ENCODE measurements around the gene PPM1E.
A peak's percentile ranks its signal among the peaks of the same experiment; 100 is the strongest.
"Not testable (repeated sequence)": the region's sequence is repeated elsewhere in the genome, so short reads cannot be mapped to it uniquely, and the experiment has no call there.

PPM1E gene

DNA sequence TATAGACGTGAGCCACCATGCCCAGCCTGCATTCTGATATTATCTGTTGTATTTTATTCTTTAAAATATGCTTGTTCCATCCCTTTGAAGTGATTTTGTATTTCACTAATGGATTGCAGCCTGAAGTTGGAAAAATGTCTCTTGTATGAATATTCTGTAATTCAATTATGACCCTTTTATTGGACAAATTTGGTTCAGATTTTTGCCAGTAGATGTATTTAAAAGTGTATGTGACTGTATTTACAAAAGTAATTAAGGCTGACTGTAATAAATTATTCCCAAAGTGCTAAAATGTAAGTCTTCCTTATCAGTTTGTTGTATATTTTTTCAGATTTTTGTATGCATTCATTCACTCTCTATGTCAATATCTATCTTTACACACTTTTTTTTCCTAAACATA lies 23.8 kb downstream of the PPM1E start:
- no peak for DNase-seq
- ATAC-seq, result no peak

DNA sequence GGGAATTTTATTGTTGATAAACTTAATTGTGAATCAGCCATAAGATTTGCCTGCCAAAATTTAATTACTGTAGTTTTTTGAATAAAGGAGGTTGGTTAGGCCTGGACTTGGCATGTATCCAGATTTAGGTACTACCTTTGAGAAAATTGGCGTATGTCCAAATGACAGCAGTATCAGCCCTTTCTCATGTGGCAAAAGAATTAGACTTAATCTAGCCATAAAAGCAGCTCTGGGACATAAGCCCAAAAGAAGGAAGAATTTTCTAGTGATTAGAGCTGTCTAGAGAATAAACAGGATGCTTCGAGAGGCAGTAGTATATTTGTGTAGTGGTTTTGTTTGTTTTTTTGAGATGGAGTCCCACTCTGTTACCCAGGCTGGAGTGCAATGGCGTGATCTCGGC lies 27.7 kb downstream of the PPM1E start:
- ATAC-seq, result no peak
- DNase-seq, result no peak

- no peak for ATAC-seq
- no peak for DNase-seq
Observed at GRCh38 chr17:58785097-58785496, 29.4 kb downstream of the PPM1E start.

DNA sequence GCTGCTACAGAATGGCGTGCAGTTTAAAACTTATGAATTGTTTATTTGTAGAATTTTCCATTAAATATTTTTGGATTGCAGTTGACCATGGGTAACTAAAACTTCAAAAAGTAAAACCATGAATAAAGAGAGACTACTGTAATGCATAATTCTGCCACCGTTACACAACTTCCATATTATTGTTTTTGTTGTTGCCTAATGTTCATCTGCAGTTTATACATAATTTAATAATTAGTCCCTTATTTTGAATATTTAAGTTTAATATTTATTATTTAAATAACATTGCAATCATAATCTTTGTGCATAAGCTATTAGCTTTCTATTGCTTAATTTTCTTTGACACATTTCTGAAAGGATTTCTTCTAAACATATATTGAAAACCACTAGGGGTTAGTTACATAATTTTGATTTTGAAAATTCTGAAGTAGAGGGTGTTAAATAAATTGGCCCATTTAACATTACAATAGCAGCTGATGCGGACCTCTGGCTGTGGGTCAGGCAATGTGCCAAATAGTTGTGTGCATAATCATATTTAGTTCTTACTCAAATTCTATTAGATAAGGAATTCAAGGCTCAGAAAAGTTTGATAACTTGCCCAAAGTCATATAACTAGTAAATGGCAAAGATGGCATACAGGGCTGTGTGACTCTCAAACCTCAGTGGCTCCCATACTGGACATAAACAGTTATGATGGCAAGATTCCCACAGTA lies 31.1 kb downstream of the PPM1E start:
- DNase-seq (no peak), ATAC-seq (no peak)

DNA sequence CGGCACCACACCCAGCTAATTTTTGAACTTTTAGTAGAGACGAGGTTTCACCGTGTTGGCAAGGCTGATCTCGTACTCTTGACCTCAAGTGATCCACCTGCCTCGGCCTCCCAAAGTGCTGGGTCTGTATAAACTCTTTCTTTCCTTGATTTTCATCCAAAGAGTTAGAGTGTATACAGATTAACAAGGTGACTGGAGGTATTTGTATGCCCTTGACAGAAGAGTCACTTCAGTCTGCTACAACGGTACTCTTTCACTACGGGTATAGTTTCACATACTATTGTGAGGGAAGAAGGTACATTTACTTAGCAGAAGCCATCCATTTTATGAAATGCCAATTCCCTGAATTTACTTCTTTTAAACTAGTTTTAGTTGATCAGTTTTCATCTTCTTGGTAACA lies 32.5 kb downstream of the PPM1E start:
- no peak for DNase-seq

DNA sequence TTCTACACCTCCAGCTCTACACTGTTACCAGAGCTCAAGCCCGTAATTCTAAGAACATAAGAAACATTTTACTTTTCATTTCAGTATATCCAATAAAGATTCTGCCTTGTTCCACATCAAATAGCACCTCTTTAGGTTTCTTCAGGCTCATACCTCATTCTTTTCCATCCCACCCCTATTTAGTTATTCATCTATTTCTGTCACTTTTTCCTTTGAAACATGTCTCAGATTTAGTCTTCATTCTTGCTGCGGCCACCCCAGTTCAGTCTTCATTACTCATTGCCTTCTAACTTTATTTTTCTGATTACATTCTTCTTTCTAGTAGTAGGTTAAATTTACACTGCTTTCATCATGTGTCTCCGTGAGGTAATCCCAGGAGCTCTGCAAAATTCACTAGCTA lies 33.5 kb downstream of the PPM1E start:
- no peak for DNase-seq
- ATAC-seq, result peak; percentile 79

More for the DNA sequence above, 32.5 kb downstream of the PPM1E start:
- no peak for ATAC-seq

DNA sequence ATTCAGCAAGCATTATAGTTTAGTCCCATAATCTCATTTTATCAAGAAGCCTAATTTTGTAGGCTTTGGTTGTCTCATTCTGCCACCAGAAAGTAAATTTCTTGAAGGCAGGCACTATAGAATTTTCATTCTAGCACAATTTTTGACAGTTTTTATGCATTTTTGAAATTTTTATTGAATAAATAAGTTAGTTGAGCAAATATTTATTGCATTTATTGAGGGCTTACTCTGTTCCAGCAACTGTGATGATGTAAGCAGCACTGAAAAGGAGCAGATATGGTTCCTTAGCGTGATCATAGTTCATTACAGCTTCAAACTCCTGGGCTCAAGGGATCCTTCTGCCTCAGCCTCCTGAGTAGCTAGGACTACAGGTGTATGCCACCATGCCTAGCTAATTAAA lies 34.2 kb downstream of the PPM1E start:
- DNase-seq (no peak), ATAC-seq (no peak)

DNA sequence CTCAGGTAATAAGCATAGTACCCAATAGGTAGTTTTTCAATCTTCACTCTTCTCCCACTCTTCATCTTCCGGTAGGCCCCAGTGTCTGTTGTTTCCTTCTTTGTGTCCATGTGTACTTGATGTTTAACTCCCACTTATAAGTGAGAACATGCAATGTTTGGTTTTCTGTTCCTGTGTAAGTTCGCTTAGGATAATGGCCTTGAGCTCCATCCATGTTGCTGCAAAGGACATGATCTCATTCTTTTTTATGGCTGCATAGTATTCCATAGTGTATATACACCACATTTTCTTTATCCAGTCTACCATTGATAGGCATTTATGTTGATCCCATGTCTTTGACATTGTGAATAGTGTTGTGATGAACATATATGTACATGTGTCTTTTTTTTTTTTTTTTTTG lies 38.9 kb downstream of the PPM1E start:
- ATAC-seq, DNase-seq: not testable (repeated sequence)

DNA sequence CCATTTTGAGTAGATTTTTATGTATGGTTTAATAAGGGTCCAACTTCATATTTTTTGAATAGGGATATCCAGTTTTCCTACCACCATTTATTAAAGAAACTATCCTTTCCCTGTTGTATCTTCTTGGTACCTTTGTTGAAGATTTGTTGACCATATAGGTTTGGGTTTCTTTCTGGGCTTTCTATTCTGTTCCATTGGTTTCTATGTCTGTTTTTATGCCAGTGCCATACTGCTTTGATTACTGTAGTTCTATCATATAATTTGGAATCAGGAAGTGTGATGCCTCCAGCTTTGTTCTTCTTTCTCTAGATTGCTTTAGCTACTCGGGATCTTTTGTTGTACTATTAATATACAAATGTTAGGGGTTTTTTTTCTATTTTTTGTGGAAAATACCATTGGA lies 46.5 kb downstream of the PPM1E start:
- ATAC-seq, result no peak
- no peak for DNase-seq

DNA sequence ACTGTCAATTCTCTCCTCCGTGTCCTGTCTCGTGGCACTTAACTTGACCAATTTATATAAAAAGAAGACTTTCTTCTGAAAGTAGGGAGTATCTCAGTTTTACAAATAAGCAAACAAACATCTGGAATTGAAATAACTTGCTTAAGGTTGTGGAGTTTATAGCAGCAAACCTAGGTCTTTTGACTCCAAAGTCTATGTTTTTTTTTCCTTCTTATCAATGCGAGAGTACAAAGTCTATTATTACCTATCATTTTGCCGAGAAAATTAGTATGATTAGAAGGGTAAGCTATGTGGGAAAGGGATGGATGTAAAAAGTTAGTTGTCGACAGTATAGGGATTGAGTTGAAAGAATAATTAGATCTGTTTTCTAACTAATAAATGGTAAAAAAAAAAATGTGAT lies 50.4 kb downstream of the PPM1E start:
- no peak for DNase-seq
- no peak for ATAC-seq

GRCh38 chr17:58808609-58809563 lies 53.2 kb downstream of the PPM1E start:
- no peak for ATAC-seq
- no peak for DNase-seq

- DNase-seq (no peak), ATAC-seq (no peak)
Observed at GRCh38 chr17:58809564-58809936, 53.9 kb downstream of the PPM1E start.

DNA sequence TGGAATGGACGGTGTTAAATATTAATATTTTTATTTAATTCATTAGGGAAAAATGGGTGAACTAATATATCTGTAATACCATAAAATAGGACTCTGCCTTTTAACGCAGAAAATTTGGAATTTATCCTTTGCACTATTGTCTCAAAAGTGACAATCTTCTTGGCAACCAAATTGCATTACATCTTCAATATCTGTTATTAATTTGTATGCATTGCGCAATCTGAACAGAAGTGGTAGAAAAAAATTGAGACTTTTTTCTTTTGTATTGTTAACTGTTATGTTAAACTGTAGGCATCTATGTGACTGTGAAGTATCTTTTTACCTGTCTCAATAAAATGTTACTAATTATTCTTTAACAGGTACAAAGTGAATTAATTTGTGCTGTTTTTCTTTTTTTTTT lies 55.6 kb downstream of the PPM1E start:
- no peak for DNase-seq
- no peak for ATAC-seq

GRCh38 chr17:58813712-58814111 lies 58.1 kb downstream of the PPM1E start:
- DNase-seq (no peak), ATAC-seq (no peak)

GRCh38 chr17:58818654-58819053 lies 63.0 kb downstream of the PPM1E start:
- no peak for DNase-seq
- ATAC-seq, result no peak

- ATAC-seq (no peak), DNase-seq (no peak)
Observed at GRCh38 chr17:58822148-58823050, 66.7 kb downstream of the PPM1E start.

GRCh38 chr17:58823051-58823525 lies 67.4 kb downstream of the PPM1E start:
- no peak for DNase-seq
- no peak for ATAC-seq

- DNase-seq, result no peak
- ATAC-seq, result no peak
Observed at GRCh38 chr17:58829172-58829637, 73.6 kb downstream of the PPM1E start.

- ATAC-seq (no peak), DNase-seq (no peak)
Observed at GRCh38 chr17:58831780-58832179, 76.1 kb downstream of the PPM1E start.

DNA sequence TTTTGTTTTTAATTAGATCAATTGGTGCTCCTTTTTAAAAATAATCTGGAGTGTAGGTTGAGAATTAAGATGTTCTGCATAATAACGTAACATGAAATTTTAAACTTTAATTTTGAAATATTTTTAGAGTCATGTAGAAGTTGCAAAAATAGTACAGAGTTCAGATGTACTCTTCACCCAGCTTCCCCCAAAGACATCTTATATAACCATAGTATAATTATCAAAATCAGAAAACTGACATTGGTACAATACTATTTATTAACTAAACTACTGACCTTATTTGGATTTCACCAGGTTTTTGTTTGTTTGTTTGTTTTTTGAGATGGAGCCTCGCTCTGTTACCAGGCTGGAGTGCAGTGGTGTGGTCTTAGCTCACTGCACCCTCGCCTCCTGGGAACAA lies 76.9 kb downstream of the PPM1E start:
- no peak for DNase-seq
- no peak for ATAC-seq

DNA sequence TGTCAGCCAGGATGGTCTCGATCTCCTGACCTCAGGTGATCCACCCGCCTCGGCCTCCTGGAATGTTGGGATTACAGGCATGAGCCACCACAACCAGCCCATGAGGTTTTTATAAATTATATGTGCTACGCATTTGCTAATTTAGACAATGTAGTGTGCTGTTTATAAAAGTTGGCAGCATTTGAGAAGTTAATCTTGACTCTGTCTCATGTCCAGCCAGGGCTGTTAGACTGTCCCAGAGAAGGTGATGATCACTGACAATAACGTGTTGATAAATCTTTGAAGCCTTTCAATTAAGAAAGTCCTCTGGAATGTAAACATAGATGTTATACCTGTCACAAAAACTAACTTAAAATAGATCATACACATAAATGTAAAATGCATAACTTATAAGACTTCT lies 82.0 kb downstream of the PPM1E start:
- DNase-seq, result no peak
- ATAC-seq, result no peak
